ENCODE results near the gene IMPG2.

Gene IMPG2

DNA sequence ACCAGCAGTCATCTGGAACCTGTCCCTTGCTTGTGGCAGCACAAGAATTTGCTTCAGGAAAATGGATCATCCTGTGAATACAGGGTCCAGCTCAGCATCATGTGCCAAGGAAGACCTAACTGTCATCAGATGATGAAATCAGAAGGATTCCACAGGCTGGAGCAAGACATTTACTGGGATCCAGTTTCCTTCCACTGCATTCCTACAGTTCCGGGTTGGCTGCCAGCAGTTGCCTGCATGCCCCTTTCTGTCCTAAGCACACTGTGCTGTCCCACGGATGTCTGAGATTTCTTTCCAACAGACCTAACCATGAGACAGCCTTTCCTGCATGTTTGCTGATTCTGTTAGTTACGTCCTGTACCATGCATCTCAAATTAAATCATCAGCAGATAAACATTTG, 140.7 kb downstream of the IMPG2 start:
- no peak for DNase-seq

DNA sequence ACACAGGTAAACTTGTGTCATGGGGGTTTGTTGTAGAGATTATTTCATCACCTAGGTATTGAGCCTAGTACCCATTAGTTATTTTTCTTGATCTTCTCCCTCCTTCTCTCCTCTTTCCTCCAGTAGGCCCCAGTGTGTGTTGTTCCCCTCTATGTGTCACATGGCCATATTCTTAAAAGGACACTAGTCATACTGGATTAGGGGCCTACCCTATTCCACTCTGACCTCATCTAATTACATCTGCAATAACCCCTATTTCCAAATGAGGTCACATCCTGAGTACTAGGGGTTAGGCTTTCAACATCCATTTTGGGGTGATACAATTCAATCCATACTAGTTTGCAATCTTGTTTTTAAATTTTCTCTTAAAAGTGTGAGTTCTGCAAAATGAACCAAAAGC, 142.8 kb downstream of the IMPG2 start:
- DNase-seq, result no peak

All from activated CD4-positive, alpha-beta T cell treated with anti-CD3 and anti-CD28 coated beads for 4 hours (primary cell).